ENCODE data around the gene NRP1. TPM values are rescaled to one million over a fixed set of nuclear protein-coding genes. Genes with fewer than 3 reads are reported as not detected.

Gene NRP1
- total and polyA plus RNA-seq, 2 of the 8 experiments (the other 6 are each of a cell fraction or from before 2014, with no cell fraction given) = 1.2 to 2.1 TPM

- Histone ChIP-seq H2AK5ac (ENCODE audit: low read depth, low read length) (no peak overlapping the region), H4K5ac (ENCODE audit: insufficient read length, low read depth, low read length) (no peak overlapping the region), H3K4me3 (ENCODE audit: extremely low read depth in 1 of 4, insufficient read depth in 2 of 4, low read depth in 3 of 4, low read length in 4 of 4) (no peak overlapping the region), H3K9me3 (ENCODE audit: insufficient read depth in 2 of 2, low read depth in 1 of 2, low read length in 1 of 2) (no peaks in the 10 kb centered on the region), H3K14ac (ENCODE audit: insufficient read length) (no peak overlapping the region), H4K8ac (ENCODE audit: extremely low read depth, insufficient read depth, low read length) (no peak overlapping the region), H3K4ac (replicated peaks; ENCODE audit: insufficient read length, low read depth, low read length) (no peak overlapping the region), H3K4me2 (ENCODE audit: insufficient read depth in 1 of 2, low read depth in 2 of 2, low read length in 2 of 2) (no peak overlapping the region), H3K36me3 (ENCODE audit: control insufficient read depth in 2 of 4, insufficient read depth in 4 of 4, low read length in 3 of 4) (no peaks in the 10 kb centered on the region), H2BK20ac (ENCODE audit: low read length) (no peak overlapping the region), H3K27ac (ENCODE audit: low read depth, low read length) (no peak overlapping the region), H3K18ac (ENCODE audit: extremely low read depth, low read length) (no peak overlapping the region), H2BK15ac (ENCODE audit: low read length) (no peak overlapping the region), H3K23ac (ENCODE audit: insufficient read length) (no peak overlapping the region), H4K20me1 (replicated peaks in 1 of 2; ENCODE audit: control insufficient read depth in 1 of 2, insufficient read depth in 2 of 2, low read length in 2 of 2) (no peaks in the 10 kb centered on the region), H2BK12ac (ENCODE audit: low read depth, low read length) (no peak overlapping the region), H2BK120ac (replicated peaks; ENCODE audit: low read depth, low read length) (no peak overlapping the region), H2AFZ (ENCODE audit: low read length) (no peak overlapping the region), H4K91ac (replicated peaks; ENCODE audit: insufficient read length, low read length) (no peak overlapping the region), H3K4me1 (replicated peaks in 1 of 4; ENCODE audit: control insufficient read depth in 3 of 4, insufficient read depth in 4 of 4, low read length in 3 of 4) (no peaks in the 10 kb centered on the region), H3K56ac (replicated peaks; ENCODE audit: insufficient read length, low read depth, low read length) (no peak overlapping the region), H3K79me2 (ENCODE audit: control insufficient read depth in 1 of 2, insufficient read depth in 2 of 2, low read length in 2 of 2) (no peaks in the 10 kb centered on the region), H3K23me2 (ENCODE audit: low read depth, low read length) (no peaks in the 10 kb centered on the region), H3K79me1 (ENCODE audit: low read depth, low read length) (no peaks in the 10 kb centered on the region), H3K9ac (replicated peaks in 1 of 4; ENCODE audit: extremely low read depth in 1 of 4, low read depth in 3 of 4, low read length in 3 of 4) (no peak overlapping the region), H2BK5ac (ENCODE audit: low read depth, low read length) (no peak overlapping the region), H3K27me3 (replicated peaks in 1 of 4; ENCODE audit: control insufficient read depth in 3 of 4, extremely low read depth in 1 of 4, insufficient read depth in 3 of 4, low read length in 3 of 4) (no peaks in the 10 kb centered on the region)
- no peak for FAIRE-seq
- no peak for TF ChIP-seq GTF2F1 (IDR thresholded peaks at IDR 0.05; ENCODE audit: borderline replicate concordance, low read depth, low read length)
- no peak for TF ChIP-seq KDM4A (IDR thresholded peaks at IDR 0.05; ENCODE audit: low read depth, low read length, severe bottlenecking)
- no peak for TF ChIP-seq CHD2 (IDR thresholded peaks at IDR 0.05; ENCODE audit: low read length)
- TF ChIP-seq POLR2AphosphoS5 (IDR thresholded peaks at IDR 0.05; ENCODE audit: low read depth, low read length) = no peak
- TF ChIP-seq NRF1 (IDR thresholded peaks at IDR 0.05; ENCODE audit: low read depth, low read length) = no peak
- POLR2A ChIA-PET (ENCODE audit: partially characterized antibody) = no interaction called here
- WGBS, 2 experiments (ENCODE audit: extremely low coverage in 1 of 2, insufficient coverage in 1 of 2, insufficient read length in 1 of 2, insufficient replicate concordance in 2 of 2, low coverage in 1 of 2, low lambda C conversion rate in 2 of 2, missing lambda C conversion rate in 1 of 2) = 89% methylated on average over 12 of the region's 12 CpGs; no CpG with 5 or more reads in 1 of the 2 experiments
- DNase-seq (ENCODE audit: low read depth in 1 of 2, low spot score in 2 of 2) = no peak
- CTCF ChIA-PET (ENCODE audit: partially characterized antibody) = interaction anchor here (0.6 to 1.8 kb wide), 4 partner anchors 14 to 707 kb away, joined by 3 to 8 read pairs (median 3); no protein-coding TSS in a partner anchor
These were observed 195.3 kb downstream of the NRP1 start for GRCh38 chr10:33139181-33139646.
